GM21390 (cell line): ENCODE measurements around the gene PKP3.

Experiments used
- ATAC-seq: cut with Tn5 transposase; IDR thresholded peaks from one replicate; pipeline ENCODE4 v1.9.1; 2021; ENCODE audit not compliant: unreplicated experiment

PKP3 gene

DNA sequence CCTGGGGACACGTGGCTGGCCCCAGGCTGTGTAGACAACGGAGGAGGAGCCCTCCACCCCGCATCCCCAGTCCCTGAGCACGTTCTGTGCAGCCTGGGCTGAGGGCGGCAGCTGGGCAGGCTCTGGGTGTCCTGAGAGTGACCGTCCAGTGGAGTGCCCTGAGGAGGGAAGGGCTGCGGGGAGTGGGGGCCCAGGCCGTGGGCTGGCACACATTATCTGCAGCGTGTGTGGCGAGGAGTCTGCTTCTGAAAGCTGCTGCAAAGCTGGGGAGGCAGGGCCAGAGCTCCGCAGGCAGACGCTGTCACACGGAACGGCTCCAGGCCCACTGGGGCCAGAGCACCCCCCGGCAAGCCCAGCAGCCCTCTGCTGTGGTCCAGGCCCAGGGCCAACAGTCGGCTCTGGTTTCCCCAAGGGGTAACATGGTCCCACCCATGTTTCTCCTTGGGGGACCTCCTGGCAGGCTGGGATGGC is 48.6 kb downstream of the PKP3 start:
- no peak for ATAC-seq

DNA sequence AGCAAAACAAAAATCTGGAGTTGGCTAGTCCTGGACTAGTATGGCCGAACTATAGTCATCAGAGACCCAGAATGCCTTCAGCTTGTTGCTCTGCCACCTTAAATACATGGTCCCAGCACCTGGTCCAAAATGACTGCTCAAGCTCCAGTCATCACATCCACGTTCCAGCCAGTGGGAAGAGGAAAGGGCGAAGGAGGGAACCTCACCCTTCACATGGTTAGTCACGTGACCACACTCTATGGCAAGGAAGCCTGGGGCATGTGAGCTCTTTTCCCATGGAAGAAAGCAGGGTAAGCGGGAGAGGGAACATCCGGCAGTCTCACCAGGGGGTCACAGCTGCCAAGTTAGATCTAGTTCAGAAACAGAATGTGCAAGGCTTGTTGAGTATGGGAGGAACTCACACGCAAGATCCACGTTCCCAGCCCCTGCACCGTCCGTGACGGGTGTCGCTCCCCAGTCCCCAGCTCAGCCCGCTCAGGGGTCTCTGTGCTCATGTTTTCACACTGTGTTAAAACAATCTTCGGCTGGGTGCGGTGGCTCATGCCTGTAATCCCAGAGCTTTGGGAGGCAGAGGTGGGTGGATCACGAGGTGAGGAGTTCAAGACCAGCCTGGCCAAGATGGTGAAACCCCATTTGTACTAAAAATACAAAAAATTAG is 49.7 kb downstream of the PKP3 start:
- no peak for ATAC-seq

DNA sequence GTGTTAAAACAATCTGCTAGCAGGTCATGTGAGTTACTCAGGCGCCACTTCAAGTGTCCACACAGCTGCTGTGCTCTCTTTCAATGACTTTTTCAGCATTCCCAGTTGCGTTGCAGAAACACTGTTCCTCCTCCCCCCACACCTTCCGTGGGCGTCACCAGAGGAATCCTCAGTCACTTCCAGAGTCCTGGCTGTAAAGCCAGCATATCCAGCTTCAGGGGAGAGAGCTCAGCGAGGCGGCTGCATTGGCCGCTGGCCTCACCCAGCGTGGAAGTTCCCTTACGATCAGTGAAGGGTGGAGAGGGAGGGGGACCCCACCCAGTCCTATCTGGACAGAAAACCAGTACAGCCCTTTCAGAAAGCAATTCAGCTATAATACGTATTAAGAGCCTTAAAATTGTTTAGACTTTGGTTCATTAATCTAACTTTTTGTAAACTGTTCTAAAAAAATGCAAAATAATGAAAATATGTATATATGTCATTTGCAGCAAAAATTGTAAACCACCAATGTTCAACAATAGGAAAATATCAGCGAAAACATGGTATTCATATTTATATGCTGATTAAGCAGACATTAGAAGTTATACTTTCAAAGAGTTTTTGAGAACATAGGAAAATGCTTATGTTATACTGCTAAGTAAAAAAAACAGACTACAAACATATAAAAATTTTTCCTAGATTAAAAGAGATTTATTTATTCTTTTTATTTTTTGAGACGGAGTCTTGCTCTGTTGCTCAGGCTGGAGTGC is 50.6 kb downstream of the PKP3 start:
- ATAC-seq = no peak

DNA sequence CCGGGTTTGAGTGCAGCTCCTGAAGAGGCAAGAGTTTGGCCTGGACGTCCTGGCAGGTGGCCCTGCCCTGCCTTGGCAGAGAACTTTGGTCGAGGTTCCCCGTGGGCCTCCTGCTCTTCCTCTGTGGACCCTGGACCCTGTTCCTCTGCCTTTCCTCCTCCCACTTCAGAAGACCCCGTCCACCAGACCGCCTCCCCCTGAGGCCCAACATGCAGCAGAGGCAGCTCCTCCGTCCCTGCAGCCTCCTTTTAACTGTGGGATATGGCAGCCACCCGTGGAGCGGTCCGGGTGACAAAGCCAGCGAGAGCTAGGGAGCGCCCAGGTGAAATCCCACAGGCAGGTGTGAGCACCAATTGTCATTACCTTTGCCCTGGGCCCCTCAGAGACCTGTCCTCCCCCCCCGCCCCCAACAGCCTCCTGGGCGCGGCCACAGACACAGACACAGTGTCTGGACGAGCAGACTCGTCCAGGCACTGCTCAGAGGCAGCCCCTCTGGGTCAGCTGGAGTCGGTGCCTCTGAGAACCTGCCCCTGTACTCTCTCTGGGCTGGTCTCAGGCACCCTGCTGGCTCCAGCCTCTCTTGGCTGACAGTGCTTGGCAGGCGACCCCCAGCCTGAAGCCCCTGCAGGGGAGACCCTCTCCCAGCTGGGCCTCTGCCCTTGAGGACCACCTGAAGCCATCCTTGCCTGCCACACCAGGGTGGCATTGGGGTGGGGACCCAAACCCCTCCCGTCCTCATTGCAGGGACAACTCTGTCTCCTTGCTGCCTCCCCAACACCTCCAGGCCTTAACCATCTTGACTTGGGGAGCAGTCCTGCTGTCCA is 52.0 kb downstream of the PKP3 start:
- ATAC-seq = no peak

DNA sequence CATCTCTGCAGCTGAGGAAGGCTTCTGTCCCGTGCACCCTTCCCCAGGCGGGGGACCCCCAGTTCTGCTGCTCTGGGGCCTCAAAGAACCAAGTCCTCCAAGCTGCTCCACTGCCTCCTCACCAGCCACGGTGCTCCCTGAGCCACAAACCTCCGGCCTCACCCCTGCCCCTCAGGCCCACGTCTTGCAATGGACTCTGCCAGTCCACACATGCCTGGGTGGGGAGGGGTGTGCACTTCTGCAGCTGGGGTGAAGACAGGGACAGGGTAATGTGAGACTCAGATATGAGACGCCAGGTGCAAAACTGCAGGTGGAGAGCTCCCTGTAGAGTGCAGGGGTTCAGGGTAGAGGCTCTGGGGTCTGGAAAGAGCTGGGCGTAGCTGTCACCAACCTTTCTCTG is 52.9 kb downstream of the PKP3 start:
- ATAC-seq = no peak

DNA sequence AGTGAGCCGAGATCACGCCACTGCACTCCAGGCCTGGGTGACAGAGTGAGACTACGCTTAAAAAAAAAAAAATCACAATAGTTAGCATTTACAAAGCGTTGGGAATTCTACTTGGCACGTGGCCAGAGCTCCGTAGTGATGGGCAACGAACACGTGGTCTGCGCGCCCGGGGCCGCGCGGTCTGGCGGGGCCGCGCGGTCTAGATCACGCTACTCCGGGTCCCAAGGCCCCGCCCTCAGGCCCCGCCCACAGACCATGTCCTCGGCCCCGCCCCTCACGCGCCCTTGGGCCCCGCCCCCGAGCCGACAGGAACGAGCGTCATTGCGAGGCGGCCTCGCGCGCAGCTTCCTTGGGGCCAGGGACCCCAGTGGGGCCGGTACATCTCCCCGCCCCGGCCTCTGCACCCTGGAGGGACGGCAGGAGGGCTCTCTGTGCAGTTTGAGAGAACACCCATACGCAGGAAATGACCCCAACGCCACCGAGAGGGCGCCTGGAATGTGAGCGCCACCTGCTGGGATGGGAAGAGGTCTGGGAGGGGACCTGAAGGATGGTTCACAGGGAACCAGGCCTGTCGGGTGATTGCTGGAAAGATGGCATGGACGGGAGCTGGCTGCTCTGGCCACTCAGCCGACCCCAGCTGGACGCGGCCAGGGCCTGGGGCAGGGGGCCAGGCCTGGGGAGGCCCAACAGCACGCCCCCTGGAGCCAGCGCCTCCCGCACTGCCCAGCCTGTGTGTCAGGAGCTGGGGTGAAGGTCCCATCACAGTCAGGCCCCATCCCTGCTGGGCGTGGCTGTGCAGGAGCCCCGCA is 54.1 kb downstream of the PKP3 start:
- peak; percentile 60 for ATAC-seq

DNA sequence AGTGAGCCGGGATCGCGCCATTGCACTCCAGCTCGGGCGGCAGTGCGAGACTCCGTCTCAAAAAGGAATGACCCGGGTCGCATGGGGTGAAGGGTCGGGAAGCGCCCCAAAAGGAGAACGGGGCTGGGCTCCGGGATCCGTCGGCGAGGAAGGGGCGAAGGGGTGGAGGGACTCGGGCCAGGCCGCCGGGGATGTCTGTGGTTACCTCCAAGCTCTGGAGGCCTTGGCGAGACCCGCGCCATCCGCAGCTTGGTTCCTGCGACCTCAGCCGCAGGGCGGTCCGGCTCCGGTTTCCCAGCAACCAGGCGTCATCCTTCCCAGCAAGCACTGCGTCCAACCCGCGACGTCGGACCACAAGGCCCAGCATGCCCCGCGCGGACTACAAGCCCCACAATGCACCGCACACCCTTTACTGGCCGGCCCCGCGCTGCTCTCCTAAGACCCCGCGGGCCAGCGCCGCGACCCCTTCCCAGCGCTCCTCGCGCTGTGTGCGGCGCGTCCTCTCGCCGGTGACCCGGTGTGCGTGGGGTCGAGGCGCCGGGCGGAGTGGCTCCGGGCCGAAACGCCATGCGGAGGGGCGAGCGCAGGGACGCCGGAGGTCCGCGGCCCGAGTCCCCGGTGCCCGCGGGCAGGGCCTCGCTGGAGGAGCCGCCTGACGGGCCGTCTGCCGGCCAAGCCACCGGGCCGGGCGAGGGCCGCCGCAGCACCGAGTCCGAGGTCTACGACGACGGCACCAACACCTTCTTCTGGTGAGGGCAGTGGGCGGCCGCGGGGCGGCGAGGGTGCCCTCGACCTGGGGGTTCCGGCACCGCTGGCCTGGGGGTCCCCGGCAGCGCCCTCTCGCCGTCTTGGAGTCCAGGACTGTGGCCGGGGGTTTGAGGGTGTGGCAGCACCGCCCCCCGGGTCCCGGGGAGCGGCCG is 56.1 kb downstream of the PKP3 start, which contains the start of gene PTDSS2:
Gene PTDSS2 (plus strand): TSS at position 391 of the 920 bp plus-strand sequence. CDS start 177 bp downstream, at position 568.
- peak; percentile 71 for ATAC-seq

DNA sequence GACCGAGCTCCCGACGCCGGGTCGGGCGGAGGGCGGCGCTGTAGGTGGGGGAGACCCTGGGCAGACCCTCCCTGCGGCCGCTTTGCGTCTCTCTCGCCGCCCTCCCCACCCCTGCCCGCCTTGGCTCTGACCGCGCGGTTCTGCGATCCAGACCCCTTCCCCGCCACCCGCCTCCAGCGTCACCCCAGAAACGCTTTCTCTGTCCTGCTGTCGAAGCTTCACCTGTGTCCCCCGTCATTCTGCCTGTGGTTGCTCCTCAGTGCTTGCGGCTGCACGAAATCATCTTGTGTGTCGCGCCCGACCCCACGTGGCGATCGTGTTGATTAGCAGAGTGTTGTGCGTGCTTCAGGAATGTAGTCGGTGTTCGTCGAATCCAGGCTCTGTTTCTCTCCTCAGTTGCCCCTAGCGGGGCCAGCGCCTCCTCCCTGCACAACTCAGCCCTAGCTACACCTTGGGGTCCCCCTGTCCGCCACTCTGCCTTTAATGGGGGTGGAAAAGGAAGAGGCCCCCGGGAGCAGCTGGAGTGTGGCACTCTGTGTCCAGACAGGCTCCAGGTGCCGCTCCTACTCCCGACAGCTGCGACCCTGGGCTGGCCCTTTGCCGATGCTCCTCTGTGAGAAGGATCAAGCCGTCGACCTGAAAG is 56.9 kb downstream of the PKP3 start:
- ATAC-seq = peak; percentile 1

DNA sequence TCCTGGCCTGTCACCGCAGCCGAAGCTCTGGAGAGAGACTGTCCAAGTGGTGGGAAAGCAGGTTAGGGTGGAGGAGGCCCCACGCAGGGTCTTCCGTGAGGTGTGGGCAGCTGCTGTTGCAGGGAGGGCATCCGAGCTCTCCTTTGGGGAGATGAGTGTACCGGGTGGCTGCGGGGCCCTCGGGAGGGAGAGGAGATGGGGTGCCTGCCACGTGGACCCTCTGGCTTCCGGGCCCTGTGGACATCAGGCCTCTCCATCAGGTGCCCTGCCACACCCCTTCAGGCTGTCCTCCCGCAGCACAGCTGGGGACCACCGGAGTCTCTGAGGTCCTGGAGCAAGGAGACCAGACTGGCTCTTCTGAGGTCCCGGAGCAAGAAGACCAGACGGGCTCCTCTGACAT is 57.7 kb downstream of the PKP3 start:
- no peak for ATAC-seq

DNA sequence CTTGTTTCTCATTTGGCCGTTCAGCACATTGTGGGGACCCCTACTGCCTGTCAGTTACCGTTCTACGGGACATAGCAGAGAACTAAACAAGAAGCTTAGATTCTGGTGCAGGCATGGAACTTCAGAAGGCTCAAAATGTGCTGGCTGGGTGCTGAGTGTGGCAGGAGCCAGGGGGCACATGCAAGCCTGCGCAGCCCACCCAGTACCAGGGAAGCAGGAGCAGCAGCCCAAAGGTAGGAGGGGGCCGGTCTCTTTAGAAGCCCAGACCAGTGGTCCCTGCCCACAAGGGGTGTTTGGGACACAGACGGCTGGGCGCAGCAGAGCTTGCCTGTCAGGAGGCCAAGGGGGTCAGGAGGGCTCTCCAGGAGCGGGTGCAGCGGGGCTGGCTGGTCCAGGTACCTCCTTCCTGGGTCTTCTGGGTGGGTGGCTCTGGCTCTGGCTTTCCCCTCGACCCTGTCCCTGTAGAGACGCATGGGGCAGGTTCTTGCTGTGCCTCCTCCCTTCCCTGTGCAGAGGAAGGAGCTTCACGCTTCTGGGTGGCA is 58.3 kb downstream of the PKP3 start:
- ATAC-seq = no peak

DNA sequence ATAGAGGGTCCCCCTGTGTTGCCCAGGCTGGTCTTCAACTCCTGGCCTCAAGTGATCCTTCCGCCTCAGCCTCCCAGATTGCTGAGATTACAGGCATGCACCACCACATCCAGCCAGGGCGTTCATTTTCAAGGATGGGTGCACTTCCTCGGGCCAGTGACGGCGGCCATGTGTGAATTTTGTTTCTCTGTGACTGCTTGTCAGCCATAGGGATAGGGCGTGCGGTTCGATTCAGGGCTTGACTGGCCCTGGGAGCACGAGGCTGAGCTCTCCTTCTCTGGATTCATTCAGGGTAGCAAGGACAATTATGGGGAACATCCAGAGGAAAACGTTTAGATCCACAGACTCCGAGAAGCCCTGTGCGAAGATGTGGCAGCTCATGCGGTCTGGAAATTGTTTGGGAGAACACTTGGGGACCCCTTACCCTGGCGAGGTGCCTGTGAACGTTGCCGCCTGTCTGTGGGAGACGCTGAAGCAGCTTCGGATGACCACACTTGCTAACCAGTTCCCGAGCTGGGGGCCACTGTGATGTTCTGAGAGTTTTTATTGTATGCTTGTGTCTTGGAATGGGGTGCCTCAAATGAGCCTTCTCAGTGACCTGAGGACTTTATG is 59.0 kb downstream of the PKP3 start:
- no peak for ATAC-seq

DNA sequence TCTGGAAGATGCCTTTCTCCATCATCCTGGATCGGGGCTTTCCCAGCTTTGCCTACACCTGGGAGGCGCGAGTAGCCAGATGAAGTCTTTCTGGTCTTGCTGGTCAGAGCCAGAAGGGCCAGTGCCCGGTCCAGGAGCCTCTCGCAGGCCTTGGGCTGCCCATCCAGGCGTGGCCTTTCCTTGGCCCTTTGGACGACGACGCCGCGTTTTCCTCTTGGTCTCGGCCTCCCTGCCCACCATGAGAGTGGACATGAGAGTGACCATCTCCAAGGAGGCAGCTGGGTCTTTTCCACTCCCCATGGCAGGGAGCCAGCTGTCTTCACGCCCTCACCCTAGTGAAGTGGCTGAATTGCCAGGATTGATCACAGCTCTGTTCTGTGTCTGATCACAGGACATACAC is 59.6 kb downstream of the PKP3 start:
- ATAC-seq = no peak

DNA sequence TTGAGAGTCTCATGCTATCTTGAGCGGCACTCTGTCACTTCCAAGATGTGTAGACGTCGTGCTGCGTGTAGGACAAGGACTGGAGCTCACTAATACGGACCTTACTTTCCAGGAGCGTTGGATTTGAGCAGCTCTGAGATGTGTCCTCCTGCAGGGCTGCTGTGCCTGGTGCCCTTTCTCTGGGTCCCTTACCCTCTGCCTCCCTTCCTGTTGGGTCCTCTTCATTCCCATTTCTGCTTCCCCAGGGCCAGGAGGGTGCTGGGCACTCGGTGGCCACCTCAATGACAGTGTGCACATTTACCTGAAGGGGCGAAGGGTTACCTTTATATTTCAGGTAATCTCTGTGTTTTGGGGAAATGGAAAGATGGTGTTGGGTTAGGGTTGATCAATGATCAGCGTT is 60.0 kb downstream of the PKP3 start:
- no peak for ATAC-seq
